Panc1 (cell line): Measurements from ENCODE around the gene E2F3. TPM values are rescaled to one million over a fixed set of nuclear protein-coding genes. Genes with fewer than 3 reads are reported as not detected.

Source experiments
- ATAC-seq: fragments of 200-7000 bp; cut with Tn5 transposase; 2 replicates; pipeline ENCODE4 v1.9.1; 2020; ENCODE audit warnings: mild to moderate bottlenecking, moderate library complexity
- BruUV-seq: library from RNA; stranded (reverse); fragments of 400-500 nt; replicated peaks from 2 replicates; lab custom pipeline; 2021; lab: Mats Ljungman, UMichigan
- CTCF ChIA-PET: fragments of 300-600 bp; sonication (Branson Sonifier 250); formaldehyde crosslinking; loops from one replicate; lab custom pipeline; 2022; ENCODE audit warnings: antibody characterized with exemption; lab: Charles Lee
- POLR2A ChIA-PET: fragments of 300-600 bp; sonication (Branson Sonifier 250); formaldehyde crosslinking; loops from one replicate; lab custom pipeline; 2022; ENCODE audit warnings: antibody characterized with exemption; lab: Charles Lee
- DNase-seq: peaks from one replicate; pipeline ENCODE4 v3.0.0-alpha.2; 2010; ENCODE audit warnings: low read depth, low spot score
- H3K27ac ChIP-seq: 2 replicates; pipeline ENCODE4 v1.5.1; 2011; ENCODE audit warnings: mild to moderate bottlenecking, low read length, inconsistent platforms
- H3K27me3 ChIP-seq: fragments of 200-500 bp; sonication (Bioruptor generic); 2 replicates; pipeline ENCODE4 v1.6.0; 2014; ENCODE audit warnings: low read length, inconsistent platforms; ENCODE audit not compliant: control insufficient read depth, insufficient read depth
- H3K36me3 ChIP-seq: fragments of 200-500 bp; sonication (Bioruptor generic); 2 replicates; pipeline ENCODE4 v1.5.1; 2014; ENCODE audit warnings: inconsistent platforms, mild to moderate bottlenecking, low read length, moderate library complexity; ENCODE audit not compliant: control insufficient read depth, insufficient read depth
- H3K4me1 ChIP-seq: 2 replicates; pipeline ENCODE4 v1.5.1; 2011; ENCODE audit warnings: inconsistent platforms, mild to moderate bottlenecking, low read length, moderate library complexity; ENCODE audit not compliant: control insufficient read depth, insufficient read depth
- H3K4me3 ChIP-seq, 2 experiments: 2 replicates each; pipeline ENCODE4 v1.5.1; 2011 to 2012; ENCODE audit warnings: low read depth in 2 of 2, low read length in 2 of 2, mild to moderate bottlenecking in 2 of 2, inconsistent platforms in 1 of 2, moderate library complexity in 1 of 2
- H3K9me3 ChIP-seq: fragments of 200-500 bp; sonication (Bioruptor generic); 2 replicates; pipeline ENCODE4 v1.5.1; 2014; ENCODE audit warnings: low read depth, mild to moderate bottlenecking, inconsistent platforms, low read length, moderate library complexity; ENCODE audit not compliant: control insufficient read depth, insufficient read depth
- POLR2AphosphoS5 ChIP-seq: IDR thresholded peaks from 2 replicates; pipeline ENCODE4 v1.6.1; 2012; ENCODE audit warnings: mild to moderate bottlenecking, low read depth, low read length, moderate library complexity
- REST ChIP-seq, 2 experiments: IDR thresholded peaks; 2 replicates each; pipeline ENCODE4 v1.6.1; 2011 to 2012; ENCODE audit warnings: low read depth in 2 of 2, control low read depth in 1 of 2, low read length in 1 of 2, mild to moderate bottlenecking in 1 of 2, moderate library complexity in 1 of 2; ENCODE audit not compliant: insufficient read depth in 1 of 2
- SIN3A ChIP-seq: IDR thresholded peaks from 2 replicates; pipeline ENCODE4 v1.6.1; 2012; ENCODE audit warnings: low read depth, mild to moderate bottlenecking, low read length, moderate library complexity, borderline replicate concordance; ENCODE audit not compliant: insufficient read depth
- TCF7L2 ChIP-seq: IDR thresholded peaks from 2 replicates; pipeline ENCODE4 v1.6.1; 2011; ENCODE audit warnings: mild to moderate bottlenecking, low read depth, low read length, inconsistent platforms
- in situ Hi-C: cut with HindIII; loops from 2 replicates; pipeline ENCODE4 v1.10.0; 2016; ENCODE audit warnings: low sequenced_read_pairs, low pct_unique_long_range_greater_than_20kb
- intact Hi-C: fragments of 100-400 bp; cut with micrococcal nuclease; formaldehyde crosslinking; loops from one replicate; pipeline ENCODE4 v1.10.0; 2022; ENCODE audit not compliant: unreplicated experiment
- total RNA-seq: library from RNA; stranded (reverse); gene quantifications from one replicate; pipeline ENCODE4 v1.2.1, GENCODE V29; 2021; ENCODE audit not compliant: unreplicated experiment
- TF ChIP-seq, protein P1 (sequence below): fragments of 450-650 bp; IDR thresholded peaks from 2 replicates; pipeline ENCODE4 v1.5.1; 2017; ENCODE audit warnings: mild to moderate bottlenecking

Gene E2F3
- total RNA-seq, 1 experiment from 2014 or later: 31.0 TPM

DNA sequence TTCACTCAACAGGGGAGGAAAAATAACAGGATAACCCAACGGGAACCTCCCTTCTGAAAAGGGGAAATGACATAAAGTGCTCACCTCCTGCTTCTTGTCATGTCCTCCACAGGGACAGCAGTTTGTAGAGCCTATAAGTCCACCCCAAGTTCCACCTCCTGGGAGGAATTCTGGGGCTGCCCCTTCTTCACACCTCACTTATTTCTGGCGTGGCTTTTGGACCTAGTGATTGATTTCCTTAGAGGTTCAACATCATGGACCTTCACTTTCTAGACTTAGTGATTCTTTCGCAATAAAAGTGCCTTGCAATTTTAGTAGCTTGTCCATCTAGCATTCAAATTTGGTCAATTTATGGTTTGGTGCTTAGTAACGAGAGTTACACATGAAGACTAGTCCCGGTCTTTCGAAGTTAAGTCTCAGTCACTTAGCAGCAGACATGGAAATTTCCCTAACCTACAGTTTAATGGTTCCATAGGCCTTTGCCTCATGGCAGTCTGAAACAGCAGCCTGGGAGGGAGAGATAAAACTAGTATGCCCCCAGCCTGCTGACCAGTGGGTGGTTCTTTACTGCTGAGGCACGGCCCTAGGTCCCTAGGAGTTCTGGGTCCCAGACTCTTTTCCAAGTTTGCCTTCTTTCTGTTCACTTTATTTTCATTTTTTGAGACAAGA lies 73.3 kb downstream of the E2F3 start:
- ChIA-PET POLR2A (no interaction called here), CTCF (no interaction called here)
- Histone ChIP-seq H3K27me3 (no peaks in the 10 kb centered on the region), H3K9me3 (no peaks in the 10 kb centered on the region), H3K4me3 (no peak overlapping the region), H3K27ac (no peak overlapping the region), H3K36me3 (no peaks in the 10 kb centered on the region; the same call in 1 of the 2 replicates), H3K4me1 (no peaks in the 10 kb centered on the region)
- intact Hi-C loops (no loop called here), in situ Hi-C loops (no loop called here)
- no TSS peak for BruUV-seq
- DNase-seq (no peak), ATAC-seq (no peak)
- no peak for TF ChIP-seq POLR2AphosphoS5

- ATAC-seq: no peak
- H3K27me3 ChIP-seq: no peaks in the 10 kb centered on the region
- H3K4me3 ChIP-seq: no peak overlapping the region
- no peaks in the 10 kb centered on the region for H3K9me3 ChIP-seq
- H3K4me1 ChIP-seq: no peaks in the 10 kb centered on the region
- CTCF ChIA-PET: no interaction called here
- in situ Hi-C loops (no loop called here), intact Hi-C loops (no loop called here)
- no TSS peak for BruUV-seq
- POLR2A ChIA-PET: no interaction called here
- TF ChIP-seq, protein P1, sequence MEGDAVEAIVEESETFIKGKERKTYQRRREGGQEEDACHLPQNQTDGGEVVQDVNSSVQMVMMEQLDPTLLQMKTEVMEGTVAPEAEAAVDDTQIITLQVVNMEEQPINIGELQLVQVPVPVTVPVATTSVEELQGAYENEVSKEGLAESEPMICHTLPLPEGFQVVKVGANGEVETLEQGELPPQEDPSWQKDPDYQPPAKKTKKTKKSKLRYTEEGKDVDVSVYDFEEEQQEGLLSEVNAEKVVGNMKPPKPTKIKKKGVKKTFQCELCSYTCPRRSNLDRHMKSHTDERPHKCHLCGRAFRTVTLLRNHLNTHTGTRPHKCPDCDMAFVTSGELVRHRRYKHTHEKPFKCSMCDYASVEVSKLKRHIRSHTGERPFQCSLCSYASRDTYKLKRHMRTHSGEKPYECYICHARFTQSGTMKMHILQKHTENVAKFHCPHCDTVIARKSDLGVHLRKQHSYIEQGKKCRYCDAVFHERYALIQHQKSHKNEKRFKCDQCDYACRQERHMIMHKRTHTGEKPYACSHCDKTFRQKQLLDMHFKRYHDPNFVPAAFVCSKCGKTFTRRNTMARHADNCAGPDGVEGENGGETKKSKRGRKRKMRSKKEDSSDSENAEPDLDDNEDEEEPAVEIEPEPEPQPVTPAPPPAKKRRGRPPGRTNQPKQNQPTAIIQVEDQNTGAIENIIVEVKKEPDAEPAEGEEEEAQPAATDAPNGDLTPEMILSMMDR: no peak
- TF ChIP-seq POLR2AphosphoS5 (no peak), TCF7L2 (no peak), REST (IDR thresholded peaks at IDR 0.05; ENCODE audit: insufficient read depth in 1 of 2, low read depth in 2 of 2, low read length in 1 of 2) (no peak), SIN3A (no peak)
- peaks cover under 1% of the 10 kb centered on the region; the same call in 1 of the 2 replicates for H3K36me3 ChIP-seq
- no peak overlapping the region for H3K27ac ChIP-seq
- no peak for DNase-seq
Measured at GRCh38 chr6:20476501-20477043, 74.9 kb downstream of the E2F3 start.

GRCh38 chr6:20477485-20477884 lies 75.8 kb downstream of the E2F3 start:
- peaks cover 2% of the 10 kb centered on the region; the same call in 1 of the 2 replicates for H3K36me3 ChIP-seq
- H3K27me3 ChIP-seq: no peaks in the 10 kb centered on the region
- no peaks in the 10 kb centered on the region for H3K9me3 ChIP-seq
- intact Hi-C loops (no loop called here), in situ Hi-C loops (no loop called here)
- BruUV-seq: no TSS peak
- ATAC-seq (no peak), DNase-seq (no peak)
- no peak overlapping the region for H3K4me3 ChIP-seq
- ChIA-PET CTCF (no interaction called here), POLR2A (no interaction called here)
- TF ChIP-seq TCF7L2 (no peak), SIN3A (no peak), POLR2AphosphoS5 (no peak), REST (IDR thresholded peaks at IDR 0.05; ENCODE audit: insufficient read depth in 1 of 2, low read depth in 2 of 2, low read length in 1 of 2) (no peak)
- TF ChIP-seq, protein P1: no peak
- no peaks in the 10 kb centered on the region for H3K4me1 ChIP-seq
- no peak overlapping the region for H3K27ac ChIP-seq
